HG03045 (cell line): ENCODE measurements around the gene DUSP8.

Experiments used
- ATAC-seq: cut with Tn5 transposase; IDR thresholded peaks from one replicate; pipeline ENCODE4 v1.9.1; 2021; ENCODE audit warnings: mild to moderate bottlenecking, moderate library complexity; ENCODE audit not compliant: unreplicated experiment

Gene DUSP8

DNA sequence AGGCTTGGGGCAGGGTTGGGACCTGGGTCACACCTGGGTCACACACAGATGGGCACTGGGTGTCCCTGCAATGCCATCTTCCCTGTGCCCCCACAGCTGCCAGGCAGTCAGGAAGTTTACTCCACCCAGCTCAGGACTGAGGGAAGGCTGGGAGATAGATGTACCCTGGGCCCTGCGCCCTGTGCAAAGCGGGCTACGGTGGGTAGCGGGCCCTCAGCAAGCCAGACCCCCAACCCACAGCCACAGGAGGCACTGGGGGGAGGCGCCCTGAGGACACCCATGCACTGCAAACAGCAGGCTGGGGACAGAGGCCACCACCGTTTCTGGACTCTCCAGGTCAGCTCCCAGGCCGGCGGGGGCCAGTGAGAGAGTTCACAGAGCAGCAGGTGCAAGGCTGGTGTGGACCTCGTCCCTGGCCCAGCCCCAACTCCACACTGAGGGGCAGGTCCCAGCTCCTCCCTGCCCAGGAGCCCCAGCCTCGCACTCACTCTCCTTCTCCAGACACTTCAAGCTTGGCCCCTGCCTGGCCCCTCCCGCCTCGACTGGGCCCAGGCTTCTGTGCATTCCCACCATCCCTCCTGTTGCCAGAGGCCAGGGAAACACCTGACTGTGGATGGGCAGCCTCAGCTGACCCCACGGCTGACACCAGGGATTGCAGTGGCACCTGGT is 4.9 kb downstream of the DUSP8 start:
- no peak for ATAC-seq

GRCh38 chr11:1566381-1567051 is 5.6 kb downstream of the DUSP8 start:
- no peak for ATAC-seq

DNA sequence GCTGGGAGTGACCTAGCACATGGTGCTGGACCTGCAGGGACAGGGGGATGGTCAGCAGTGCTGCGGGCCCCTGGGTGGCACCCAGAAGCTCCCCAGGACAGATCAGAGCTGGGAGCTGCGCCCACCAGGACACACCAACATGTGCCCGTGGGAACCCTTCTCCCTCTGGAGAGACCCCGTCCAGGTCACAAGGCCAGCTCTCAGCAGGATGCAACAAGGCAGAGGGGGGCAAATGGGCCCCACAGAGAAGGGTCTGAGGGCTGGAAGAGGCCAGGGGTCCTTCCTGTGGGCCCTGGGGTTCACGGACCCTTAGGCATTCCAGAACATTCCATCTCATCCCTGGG is 6.2 kb downstream of the DUSP8 start:
- no peak for ATAC-seq

GRCh38 chr11:1565173-1565903 is 6.7 kb downstream of the DUSP8 start:
- no peak for ATAC-seq

DNA sequence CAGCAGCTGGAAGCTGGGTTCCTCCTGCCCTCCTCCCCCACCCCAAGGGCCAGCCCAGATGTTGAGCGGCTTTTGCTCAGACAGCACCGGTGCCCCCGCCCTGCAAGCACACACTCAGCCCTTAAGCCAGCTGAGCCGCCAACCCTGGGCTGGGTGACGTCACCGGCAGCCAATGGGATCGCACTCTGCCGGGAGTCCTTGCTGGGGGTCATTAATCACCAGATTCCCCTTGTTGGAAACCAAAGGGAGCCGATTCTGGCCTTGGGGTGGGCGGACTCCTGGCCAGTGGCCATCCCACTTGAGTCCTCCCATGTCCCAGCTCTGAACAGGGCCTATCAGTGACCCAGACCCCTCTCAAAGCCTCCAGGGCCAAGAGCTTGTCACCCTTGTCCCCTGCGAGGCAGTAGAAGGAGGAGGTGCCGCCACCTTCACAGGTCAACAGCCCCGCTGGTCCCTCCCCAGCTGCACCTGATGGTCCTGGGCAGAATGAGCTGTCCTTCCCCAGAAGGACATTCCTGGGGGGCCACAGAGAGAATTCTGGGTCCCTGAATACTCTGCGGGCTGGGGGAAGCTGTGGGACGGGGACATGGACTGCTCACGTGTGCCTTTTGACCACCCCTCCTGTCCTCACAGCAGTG is 7.4 kb downstream of the DUSP8 start:
- ATAC-seq: no peak

GRCh38 chr11:1563697-1564534 is 8.2 kb downstream of the DUSP8 start:
- ATAC-seq: no peak

- no peak for ATAC-seq
These were observed 8.9 kb downstream of the DUSP8 start for GRCh38 chr11:1563149-1563638.

DNA sequence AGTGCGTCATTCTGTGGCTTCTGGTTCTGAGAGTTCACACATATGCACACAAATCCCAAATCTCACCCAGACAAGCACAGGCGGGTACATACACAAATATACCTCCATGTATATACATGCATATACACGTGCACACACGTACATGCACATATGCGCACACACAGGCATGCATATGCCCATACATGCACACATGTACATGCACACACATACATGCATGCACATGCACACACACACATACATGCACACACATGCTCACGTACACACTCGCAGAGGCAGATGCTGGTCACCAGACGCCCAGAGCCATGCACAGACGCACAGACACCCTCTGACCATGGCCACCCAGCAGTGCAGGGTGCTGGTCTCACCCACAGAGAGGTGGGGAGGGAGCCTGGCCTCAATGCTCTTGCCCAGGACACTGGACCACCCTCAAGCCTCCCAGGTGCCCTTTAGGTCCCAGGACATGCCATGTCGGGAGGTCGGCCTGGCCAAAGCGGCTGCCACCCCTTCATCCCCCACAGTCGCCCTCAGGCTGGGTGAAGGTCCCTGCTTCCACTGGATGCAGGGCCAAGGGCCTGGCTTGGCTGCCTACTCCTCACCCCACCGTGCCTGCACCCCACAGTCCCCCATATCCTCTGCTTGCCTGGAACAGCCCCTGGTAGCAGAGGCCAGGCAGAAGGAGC is 9.5 kb downstream of the DUSP8 start:
- ATAC-seq: no peak

GRCh38 chr11:1561955-1562354 is 10.1 kb downstream of the DUSP8 start:
- ATAC-seq: no peak

- no peak for ATAC-seq
These were observed 10.8 kb downstream of the DUSP8 start for GRCh38 chr11:1561266-1561665.

DNA sequence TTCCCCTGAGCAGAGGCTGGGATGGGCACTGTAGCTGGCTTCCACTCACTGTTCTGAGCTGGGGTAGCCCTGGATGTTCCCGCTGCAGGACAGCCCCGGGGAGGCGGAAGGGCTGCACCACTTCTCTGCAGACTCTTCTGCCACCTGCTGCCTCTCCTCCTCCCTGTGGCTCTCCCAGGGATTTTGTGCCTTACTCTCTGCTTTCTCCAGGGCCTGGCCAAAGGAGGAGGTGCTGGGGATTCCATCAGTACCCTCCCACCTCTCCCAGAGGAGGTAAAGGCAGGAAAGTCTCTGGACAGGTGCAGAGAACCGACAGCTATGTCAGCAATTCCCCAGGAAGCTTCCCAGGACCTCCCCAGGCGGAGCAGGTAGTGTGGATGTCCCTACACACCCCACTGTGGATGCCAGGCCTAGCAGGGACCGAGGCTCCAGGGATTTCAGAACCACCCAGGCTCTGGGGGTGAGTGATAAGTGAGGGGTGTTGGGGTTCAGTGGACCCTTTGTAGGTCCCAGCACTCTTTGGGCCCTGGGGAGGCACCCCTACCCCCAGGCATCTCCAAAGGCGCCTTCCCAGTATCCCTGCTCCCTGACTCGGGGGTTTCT is 11.3 kb downstream of the DUSP8 start:
- no peak for ATAC-seq

DNA sequence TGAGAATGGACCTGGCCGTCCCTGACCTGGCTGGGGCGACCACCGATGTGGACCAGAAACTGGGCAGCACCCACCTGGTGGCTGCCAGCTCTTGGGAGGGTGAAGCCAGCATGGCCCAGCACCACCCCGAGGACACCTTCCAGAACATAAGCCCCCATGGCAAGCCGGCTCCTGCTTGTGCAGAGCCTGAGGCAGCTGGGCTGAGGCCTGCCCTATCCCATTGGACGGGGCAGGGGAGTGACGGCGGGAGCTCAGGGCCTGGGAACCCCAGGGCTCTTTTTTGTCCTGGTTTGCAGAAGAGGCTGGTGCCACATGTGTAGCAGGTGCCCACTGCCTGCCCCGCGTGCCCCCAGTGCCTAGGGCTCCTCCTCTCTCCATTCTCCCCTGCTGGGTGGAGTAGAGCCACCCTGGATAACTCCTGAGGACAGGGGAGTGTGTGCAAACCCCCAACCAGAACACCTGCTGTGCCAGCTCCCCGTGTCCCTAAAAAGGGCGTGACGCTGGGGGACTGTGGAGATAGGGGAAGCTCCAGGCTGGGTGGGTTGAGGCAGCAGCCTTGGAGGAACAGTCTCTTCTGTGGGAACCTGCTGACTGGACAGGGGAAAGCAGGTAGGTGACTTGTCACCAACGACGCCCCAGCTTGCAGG is 11.9 kb downstream of the DUSP8 start:
- ATAC-seq: no peak

- no peak for ATAC-seq
These were observed 12.7 kb downstream of the DUSP8 start for GRCh38 chr11:1559111-1559951.

DNA sequence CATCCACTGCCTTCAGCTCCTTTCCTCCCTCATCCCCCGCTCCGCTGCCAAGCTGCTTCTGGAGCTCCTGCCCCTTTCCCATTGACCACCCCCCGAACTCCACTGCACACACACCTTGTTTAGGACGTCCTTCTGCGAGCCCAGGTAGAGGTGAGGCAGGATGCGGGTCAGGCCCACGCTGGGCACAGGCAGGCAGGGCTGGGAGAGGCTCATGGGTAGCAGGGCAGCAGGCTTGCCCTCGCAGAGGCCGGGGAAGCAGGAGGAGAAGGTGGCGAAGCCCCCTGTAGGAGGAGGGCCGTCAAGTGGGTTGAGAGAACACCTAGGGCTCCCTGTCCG is 13.3 kb downstream of the DUSP8 start:
- no peak for ATAC-seq

DNA sequence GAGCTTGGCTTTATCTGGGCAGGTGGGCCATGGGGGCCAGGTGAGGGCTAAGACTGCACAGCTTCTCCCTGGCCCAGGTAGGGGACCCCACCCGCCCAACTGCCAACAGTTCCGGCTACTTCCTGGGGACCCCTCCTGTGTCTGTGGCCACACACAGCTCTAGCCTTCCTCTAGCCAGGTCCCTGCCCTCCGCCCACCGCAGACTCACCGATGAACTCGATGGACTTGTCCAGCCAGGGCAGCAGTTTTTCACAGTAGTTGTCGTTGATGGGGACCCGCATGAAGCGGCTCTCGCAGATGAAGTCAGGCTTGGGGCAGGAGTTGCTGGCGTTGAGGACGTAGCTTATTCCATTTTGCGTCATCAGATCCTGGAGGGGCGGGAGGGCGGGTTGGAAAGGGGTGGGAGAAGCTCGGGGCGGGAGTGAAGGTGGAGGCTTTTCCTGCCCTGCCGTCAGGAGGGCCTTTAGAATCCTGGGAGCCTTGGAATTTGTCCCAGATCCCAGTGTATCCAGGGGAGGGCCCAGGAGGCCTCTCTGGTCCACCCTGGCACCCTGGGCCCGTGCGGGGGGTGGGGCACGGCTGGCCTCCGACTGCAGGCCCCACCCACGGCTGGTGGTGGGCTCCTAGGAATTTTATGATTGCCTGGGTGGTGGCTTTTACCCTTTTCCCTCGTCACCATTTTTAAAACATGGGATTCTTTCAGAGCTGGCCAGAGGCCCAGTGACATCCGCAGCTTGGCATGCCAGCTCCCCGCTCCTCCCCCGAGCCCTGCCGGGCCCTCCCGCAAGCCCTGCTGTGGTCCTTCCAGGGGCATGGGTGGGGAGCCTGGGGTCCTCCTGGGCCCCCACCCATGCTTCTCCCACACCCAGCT is 13.9 kb downstream of the DUSP8 start:
- ATAC-seq: no peak

GRCh38 chr11:1557051-1557884 is 14.8 kb downstream of the DUSP8 start:
- no peak for ATAC-seq
